HG03066 (cell line): Measurements from ENCODE around the gene DIS3L2.
"Not testable (repeated sequence)": the region's sequence is repeated elsewhere in the genome, so short reads cannot be mapped to it uniquely, and the experiment has no call there.

Source experiments
- ATAC-seq: cut with Tn5 transposase; IDR thresholded peaks from one replicate; pipeline ENCODE4 v1.9.1; 2021; ENCODE audit warnings: low read depth; ENCODE audit not compliant: unreplicated experiment

DIS3L2 gene

DNA sequence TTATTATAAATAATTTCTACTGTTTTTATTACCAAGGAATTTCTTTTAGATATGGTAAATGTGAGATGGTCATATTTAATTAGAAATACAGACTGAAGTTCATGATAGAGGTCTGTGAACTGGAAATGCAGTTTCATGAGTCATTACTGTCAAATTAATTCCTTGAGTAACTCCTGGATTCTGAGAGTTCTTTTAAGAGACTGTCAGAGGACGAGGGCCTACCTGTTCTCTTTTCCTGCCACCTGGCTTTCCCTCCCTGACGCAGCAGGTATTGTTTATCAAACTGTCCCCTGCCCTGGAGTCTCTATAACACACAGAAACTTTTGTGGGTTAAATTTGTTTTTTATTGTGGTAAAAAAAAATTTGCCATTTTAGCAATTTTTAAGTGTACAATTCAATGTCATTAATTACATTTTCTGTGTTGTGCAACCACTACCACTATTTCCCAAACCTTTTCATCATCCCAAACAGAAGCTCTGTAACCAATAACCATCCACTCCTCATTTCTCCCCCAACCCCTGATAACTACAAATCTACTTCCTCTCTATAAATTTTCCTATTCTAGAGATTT lies 142.6 kb downstream of the DIS3L2 start:
- no peak for ATAC-seq

DNA sequence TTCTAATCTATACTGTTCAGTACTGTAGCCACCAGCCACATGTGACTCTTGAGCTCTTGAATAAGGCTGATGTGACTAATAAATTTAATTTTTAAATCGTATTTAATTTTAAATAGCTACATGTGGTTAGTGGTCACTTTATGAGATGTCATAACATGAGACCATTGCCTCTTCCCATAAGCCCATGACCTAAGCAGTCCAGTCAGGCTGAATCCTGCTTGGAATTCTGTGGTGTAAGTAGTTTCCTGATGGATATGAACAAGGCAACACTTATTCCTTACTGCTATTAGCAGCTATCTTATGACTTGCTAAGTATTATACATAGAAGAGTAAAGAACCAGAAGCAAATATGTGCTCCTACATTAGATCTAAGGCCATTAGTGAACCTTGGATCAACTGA lies 150.0 kb downstream of the DIS3L2 start:
- ATAC-seq = no peak

DNA sequence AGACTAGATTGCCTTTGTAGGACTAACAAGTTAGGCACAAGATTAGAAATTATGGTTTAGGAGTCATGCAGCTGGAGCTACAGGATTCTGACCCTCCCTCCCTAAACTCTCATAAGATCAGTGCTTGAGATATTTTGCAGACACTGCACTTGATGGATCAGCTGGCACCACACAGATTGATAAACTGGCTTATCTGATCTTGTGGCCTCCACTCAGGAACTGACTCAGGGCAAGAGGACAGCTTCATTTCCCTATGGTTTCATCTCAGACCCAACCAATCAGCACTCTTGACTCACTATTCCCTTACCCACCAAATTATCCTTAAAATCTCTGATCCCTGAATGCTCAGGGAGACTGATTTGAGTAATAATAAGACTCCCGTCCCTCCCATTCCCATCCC lies 152.3 kb downstream of the DIS3L2 start:
- no peak for ATAC-seq

DNA sequence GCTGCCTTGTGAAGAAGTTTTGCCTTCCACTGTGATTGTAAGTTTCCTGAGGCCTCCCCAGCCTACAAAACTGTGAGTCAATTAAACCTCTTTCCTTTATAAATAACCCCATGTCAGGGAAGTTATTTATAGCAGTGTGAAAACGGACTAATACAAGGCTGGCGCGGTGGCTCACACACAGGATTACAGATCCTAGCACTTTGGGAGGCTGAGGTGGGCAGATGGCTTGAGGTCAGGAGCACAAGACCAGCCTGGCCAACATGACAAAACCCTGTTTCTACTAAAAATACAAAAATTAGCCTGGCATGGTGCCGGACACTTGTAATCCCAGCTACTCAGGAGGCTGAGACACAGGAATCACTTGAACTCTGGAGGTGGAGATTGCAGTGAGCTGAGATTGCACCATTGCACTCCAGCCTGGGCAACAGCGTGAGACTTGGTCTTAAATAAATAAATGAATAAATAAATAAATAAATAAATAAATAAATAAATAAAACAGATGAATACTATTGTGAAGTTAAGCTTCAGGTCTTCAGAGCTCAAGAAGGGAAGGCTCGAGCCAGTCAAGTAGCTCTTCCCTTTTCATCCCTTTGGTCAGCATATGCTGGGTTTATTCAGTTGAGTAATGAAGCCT lies 154.3 kb downstream of the DIS3L2 start:
- ATAC-seq = not testable (repeated sequence)

DNA sequence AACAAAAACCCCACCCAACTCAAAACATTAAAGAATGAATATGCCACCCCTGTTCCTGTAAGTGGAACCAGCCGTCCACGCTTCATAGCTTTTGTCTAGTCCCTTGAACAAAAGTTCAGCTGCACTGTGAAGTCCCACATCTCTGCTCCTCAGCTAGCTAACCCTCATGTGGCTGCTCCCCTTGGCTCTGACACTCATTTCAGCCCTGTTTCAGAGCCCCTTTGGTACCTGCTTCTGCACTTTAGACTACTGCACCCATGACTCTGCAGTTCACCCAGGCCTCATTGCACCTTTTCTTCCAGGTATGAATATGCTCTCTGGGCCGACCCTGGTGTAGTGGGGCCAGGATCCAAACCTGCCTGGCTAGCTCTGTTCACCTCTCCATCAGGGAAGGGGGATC lies 155.3 kb downstream of the DIS3L2 start:
- ATAC-seq = no peak

DNA sequence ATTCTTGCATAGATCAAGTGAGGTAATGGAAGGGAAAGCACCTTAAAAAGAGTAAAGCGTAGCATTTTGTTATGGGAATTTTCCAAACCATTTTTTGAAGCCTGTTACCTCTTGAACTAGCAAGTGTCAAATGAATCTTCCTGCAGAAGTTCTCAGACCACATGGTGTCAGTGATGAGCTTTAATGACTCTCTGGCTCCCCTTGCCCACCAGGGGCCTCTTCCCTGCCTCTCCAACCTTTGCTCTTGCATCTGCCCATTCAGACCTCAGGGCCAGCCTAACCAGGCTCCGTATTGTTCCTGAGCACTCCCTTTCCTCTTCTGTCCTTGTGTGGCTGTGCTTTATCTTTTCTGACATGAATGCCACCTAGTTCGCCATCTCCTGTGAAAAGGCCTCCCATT lies 155.9 kb downstream of the DIS3L2 start:
- ATAC-seq = no peak

DNA sequence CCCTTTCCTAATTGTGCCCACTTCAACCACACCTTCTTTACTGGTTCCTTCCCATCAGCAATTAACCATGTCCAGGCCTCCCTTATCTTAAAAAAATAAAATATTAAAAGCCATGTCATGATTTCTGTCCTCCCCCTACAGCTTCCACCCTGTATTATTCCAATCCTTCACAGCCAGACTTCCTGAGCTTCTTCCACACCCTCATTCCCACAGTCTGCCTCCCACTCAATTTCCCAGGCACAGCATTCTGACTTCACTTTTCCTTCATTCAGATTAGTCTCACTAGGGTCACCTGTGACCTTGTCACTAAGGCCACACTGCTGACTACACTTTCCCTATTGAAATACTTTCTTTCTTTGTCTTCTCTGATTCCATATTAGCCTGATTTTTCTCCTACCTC lies 159.4 kb downstream of the DIS3L2 start:
- no peak for ATAC-seq

DNA sequence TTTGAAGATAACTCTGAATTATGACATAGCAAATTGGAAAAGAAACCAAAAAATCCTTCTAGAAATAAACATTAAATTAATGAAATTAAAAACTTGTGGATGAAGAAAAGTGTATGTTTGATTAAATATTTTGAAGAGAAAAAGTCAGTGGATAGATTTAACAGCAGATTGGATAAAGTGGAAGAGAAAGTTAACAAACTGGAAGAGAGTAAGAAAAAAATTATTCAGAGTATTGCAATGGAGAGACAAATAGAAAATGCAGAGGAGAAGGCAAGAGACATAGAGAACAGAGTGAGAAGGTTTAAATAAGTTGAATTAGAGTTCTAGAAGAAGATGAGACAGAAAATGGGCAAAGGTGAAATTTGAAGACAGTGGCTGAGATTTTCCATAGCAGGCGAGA lies 162.8 kb downstream of the DIS3L2 start:
- no peak for ATAC-seq

DNA sequence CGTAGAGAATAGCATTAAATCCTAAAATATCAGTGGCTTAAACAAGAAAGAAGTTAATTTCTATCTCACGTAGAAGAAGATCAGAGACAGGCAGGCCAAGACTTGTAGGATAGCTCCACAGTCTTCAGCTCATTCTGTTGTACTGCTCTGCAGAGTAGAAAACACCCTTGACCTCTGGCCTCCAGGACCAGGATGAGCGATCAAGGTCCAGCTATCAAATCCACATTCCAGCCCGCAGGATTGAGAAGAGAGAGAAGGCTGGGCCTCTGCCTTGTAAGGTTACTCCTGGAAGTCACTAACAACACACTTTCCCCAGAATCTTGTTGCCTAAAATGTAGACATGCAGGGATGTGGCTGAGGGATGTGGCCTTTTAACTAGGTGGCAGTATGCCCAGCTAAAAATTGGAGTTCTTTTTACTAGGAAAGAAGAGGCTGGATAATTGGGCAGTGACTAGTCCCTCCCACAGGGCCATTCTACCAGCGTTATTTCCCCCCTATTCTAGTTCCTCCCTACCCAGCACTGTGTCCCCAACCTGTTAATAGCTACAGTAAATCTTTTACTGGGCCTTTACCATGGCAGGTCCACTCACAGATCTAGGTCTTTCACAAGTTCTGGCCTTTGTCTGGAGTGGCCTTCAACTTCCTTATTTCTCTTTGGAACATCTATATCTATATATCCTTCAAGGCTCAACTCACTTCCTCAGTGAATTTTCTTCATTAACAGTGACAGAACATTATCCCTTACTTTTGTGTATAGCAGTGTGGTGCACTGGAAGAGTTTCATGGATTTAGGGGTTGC lies 165.0 kb downstream of the DIS3L2 start:
- ATAC-seq = no peak

DNA sequence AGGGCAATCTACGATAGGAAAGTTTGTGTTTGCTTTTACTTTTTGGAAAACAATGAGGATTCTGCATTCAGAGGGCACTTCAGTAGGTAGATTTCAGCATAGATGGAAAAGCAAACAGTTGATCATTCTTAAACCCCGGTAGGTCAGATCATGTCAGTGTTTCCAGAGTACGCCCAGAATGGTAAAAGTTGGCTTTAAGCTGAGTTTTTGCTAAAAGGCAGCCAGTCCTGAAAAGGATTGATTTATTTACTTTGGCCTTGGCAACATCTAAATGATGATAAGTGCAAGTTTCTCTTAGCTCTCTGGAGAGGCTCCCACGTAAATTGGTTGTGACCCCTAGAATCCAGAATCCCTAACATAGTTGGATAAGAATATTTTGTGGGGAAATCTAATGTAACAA lies 168.0 kb downstream of the DIS3L2 start:
- ATAC-seq = no peak

DNA sequence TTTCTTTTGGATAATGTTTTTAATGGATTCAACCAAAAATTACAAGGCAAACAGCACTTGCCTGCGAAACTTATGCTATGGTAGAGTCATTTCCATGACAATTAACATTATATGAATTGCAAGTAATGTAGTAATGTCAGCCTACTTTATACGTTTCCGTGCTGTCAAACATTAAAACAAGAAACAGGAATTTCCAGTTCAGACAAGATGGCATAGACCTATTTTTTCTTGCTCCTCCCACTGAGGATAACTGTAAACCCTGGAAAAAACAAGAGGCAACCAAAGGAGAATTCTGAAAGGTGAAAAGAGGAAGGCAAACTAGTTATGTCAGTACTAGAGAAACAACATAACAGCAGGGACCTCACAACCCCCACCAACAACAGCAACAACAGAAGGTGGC lies 170.7 kb downstream of the DIS3L2 start:
- ATAC-seq = no peak

DNA sequence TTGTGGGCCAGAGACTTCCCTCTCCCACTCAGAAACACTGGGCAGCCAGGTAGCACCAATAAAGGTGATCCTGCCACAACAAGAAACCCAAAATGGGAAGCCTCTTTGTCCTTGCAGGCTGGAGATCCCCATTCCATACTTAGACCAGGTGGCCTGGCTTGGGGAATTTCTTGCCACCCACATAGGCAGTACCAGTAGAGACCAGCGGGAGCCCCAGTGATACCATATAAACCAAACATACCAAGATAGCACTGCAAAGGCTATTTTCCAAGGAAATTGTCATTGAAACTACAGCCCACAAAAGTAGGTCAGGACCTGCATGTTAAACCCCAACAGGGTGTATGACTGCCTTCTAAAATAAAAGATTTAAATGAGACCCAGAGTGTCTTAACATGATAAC lies 171.6 kb downstream of the DIS3L2 start:
- ATAC-seq = no peak

DNA sequence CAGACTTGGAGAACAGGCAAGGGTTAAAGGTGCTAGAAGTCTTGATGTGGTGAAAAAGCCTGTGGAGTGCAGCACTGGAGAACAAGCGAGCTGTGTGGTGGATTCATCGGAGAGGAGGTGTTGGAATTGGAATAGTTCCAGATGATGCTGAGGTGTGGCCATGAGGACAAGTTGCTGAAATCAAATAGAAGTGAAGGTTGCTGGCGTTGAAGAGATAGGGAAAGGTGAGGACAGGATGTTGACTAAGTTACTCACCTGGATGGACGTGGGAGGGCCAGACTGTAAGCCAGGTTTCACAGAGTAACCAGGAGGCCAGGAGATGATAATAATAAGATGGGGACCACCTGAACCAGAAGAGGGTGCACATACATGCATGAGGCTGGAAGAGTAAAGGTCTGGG lies 173.4 kb downstream of the DIS3L2 start:
- no peak for ATAC-seq

DNA sequence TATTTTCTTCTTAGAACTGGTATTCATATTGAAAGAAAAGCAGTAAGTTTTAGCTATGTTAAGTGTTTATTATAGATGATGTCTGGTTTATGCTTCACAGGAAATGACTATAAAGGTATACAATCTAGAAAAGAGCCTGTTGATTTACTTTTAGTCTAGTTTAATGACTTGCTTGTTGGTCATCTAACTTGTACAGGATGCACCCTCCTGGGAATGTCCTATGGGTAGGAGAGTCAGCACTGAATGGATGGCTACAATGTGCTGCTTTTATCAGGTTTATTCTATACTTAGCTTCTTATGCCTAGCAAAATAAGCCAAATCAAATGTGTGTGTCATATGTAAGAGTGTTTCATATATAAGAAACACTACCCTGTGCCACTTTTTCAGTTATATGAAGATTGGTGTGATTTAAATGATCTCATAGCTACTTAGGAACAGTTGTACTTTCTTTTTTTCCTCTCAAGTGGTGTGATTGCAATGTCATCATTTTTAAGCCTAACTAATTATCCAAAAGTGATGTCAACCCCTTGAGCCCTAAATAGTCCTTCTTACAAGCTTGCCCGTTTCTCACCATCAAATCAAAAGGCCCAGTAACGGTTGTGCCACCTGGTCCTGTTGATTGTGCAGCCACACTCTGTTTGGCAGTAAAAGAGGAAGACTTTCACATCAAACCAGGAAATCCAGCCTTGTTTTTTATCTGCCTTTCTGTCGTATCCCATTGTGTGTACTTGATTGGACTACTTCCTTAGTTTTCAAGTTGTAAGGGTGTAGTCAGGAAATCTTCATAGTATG lies 176.0 kb downstream of the DIS3L2 start:
- no peak for ATAC-seq

DNA sequence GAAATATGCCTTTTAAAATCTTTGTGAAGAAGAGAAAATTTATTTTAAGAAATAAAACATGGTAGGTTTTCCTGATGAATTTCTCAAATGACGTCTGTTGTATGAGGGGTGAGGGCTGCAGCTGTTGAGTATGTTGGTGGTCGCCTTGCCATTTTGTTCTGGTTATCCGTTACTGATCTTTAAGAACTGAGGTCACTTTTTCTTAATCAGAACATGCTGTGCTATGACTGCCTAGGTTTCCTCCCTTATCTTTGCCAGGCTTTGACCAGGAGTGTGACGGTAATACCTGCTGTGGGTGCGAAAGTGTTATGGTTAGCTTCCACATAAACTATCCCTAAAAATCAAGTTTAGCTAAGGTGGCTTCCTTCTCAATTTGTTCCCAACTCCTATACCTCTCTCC lies 176.9 kb downstream of the DIS3L2 start:
- ATAC-seq = no peak

DNA sequence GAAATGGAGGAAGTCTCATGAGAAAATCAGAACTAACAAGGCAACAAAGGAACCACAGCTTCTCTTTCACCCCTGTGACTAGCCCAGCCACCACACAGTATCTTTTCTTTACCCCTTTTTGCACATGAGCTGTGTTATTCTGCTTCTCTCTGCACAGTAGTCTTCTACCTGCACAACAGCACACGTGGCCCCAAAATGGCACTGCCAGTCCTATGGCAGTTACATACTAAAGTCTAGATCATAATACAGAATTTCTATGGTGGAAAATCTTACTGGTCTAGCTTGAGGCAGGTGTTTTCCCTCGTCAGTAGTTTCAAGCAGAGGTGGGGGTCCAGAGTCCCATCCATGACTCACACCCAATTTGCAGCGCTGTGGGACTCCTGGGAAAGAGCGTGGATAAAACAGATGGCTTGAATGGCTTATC lies 177.7 kb downstream of the DIS3L2 start:
- no peak for ATAC-seq

DNA sequence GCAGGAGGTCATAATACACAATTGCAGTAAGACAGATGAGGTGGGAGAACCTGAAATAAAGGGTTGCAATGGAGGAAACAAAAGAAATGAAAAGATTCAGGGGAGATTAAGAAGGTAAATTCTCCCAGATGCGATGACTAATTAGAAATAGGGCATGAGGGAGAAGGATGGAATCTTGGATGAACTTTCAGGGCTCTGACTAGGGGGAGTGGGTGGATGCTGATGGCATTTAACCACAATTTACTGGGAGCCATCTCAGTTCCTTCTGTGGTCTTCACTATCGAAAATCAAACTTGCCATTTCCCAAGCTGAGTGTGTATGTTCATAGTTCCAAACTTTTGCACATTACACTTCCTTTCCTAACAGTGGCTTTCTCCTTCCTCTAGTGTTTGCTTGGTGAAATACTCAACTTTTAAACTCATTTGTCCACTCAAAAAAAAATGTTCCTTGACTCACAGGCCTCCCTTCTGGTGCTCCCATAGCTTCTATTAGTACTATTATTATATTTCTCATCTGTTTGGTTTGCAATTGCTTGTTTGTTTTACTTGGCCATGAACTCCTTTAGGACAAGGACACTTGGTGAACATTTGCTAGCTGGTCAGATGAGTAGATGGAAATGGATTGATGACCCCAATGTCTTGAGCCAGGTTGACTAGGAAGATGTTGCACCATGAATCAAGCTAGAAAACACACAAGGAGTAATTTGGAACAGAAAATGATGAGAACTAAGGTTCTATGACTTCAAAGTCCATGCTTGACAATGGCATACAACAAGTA lies 178.5 kb downstream of the DIS3L2 start:
- ATAC-seq = no peak

DNA sequence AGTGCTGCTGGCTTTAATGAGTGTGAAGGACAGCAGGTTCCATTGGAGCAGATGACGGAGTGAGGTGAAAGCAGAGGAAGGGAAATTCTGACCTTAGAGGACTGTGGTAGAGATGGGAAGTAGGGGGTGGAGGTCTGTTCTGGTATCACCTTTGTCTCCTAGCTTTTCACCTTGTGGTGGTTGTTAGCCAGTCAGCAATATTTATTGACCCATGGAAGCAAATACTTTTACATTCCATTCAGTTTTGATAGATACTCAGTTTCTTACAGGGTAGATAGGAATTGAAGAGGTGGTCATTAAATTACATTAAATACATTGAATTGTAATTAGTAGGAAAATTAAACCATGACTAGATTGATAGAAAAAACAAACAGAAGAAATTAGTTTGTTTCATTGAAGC lies 180.1 kb downstream of the DIS3L2 start:
- ATAC-seq = no peak

DNA sequence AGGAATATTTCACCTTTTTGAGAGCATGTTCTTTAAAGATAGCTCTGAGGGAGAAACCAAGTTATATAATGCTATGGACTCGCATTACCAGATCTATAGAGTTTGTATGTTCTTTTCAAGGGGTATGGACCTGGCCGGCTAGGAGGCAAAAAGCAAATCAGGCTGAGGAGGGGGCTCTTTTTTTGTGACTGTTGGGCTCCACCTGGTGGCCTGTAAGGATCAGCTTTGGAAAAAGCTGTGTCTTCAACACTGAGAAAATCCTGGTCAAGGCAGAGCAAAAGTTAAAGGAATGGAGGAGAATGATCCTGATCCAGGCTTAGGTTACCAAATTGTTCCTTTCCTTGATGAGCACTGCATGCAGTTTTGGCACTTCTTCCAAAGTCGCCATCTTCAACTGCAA lies 180.5 kb downstream of the DIS3L2 start:
- no peak for ATAC-seq

DNA sequence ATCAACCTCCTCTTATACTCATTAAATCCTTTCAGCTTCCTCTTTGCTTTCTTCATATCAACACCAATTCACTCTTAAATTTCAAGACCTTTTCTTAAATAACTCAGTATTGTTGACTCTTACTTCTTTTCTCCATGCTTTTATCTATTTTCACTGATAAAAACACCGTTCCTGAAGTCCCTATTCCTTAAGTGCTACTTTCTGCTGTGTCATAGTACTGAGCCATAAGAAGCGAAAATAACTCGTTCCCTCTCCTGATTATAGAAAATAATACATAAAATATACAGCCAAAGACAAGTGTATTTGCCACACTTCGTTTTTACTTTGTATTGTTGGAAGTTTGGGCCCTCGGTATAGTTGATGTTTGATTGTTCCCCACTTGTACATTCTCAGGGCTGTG lies 181.0 kb downstream of the DIS3L2 start:
- ATAC-seq = no peak

DNA sequence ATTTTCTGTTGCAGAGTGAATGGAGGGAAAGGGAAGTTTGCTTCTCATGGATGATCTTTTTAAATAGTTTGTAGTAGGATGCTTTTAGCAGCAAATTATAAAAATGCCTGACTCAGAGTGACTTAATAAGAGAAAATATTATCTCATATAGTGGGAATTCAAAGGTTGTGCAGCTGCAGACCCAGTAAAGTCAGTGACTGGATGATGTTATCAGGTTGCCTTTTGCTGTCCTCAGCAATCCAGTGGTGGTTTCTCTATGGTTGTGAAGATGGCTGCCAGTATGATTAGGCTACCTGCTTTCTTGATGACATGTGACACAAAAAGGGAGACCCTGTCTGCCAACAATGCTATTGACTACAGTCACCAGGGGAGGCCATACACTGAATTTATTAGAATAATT lies 184.8 kb downstream of the DIS3L2 start:
- no peak for ATAC-seq
